ENCODE data around the gene ZNF776.
A peak's percentile ranks its signal among the peaks of the same experiment; 100 is the strongest.
"Not testable (repeated sequence)": the region's sequence is repeated elsewhere in the genome, so short reads cannot be mapped to it uniquely, and the experiment has no call there.

The ZNF776 gene

DNA sequence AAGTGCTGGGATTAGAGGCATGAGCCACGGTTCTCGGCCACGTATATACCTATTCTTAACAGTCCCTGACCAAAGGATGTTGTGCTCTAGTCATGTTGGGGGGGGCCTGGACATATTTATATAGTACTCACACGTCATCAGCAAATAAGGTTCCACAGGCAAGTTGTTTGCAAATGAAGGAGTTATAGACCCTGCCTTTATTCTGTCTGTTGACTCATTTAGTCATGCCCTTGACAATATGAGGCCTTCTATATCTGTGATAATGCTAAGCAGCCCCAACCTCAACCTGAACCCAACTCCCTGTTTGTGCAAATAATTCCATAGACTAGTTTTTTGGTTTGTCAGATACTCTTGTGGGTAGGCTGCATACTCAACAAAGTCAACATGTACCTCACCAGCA, 31.7 kb downstream of the ZNF776 start:
- DNase-seq (ENCODE audit: low spot score): no peak

- DNase-seq (ENCODE audit: low spot score): no peak
These were observed 32.7 kb downstream of the ZNF776 start for GRCh38 chr19:57779220-57779845.

DNA sequence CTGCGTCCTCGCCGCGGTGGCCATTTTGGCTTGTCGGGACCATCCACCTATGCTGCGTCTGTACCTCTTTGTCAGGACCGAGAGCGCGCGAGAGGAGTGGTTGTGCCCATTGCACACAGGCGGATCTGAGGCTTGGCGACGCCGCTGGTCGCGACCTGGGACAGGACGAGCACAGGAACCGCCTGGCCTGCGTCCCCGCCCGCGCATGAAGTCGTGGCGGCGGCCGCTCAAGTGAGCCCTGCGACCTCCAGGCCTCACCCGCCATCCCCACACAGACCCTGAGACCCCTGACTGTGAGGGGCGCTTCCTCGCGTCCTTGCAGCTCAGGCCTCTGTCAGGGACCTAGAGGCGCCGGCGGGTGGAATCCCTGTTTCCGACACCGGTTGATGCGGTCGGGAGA, 39.7 kb downstream of the ZNF776 start:
- no peak for DNase-seq (ENCODE audit: low spot score)

DNA sequence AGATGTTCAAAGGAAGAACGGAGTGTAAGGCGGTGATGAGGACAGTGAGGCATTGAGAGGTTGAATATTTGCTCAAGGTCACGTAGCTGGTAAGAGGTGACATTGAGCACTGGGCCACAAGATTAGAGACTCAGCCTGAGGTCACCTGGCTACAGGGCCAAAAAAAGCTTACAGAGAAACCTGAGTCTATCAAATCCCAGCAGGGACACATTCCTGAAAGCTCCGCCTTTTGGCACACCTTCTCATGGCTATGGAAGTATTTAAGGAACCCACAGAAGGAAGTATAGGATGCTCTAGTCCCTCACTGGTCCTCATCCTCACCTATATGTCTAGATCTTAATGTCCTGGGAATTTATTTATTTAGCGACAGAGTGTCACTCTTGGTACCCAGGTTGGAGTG, 40.3 kb downstream of the ZNF776 start:
- no peak for DNase-seq (ENCODE audit: low spot score)

GRCh38 chr19:57788114-57788692, 41.6 kb downstream of the ZNF776 start:
- DNase-seq (ENCODE audit: low spot score): no peak

- no peak for DNase-seq (ENCODE audit: low spot score)
These were observed 42.7 kb downstream of the ZNF776 start for GRCh38 chr19:57789288-57789687.

DNA sequence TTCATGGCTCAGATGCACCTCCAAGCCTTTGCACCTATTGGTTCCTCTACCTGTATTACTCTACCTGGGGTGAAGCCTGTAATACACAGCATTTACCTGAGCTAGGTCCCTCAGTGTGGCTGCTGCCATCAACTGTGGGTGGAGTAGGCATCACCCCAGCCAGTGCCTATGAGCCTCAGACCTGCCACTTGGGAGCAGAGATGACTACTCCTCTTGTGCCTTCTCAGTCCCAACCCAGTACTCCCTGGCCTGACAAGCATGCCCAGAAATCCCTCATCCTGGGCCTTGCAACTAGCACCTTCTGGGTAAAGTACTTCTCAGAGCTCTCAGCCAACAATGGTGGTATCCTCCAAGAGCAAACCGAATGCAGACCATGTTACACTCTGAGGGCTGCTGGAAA, 50.0 kb downstream of the ZNF776 start:
- DNase-seq (ENCODE audit: low spot score): not testable (repeated sequence)

- DNase-seq (ENCODE audit: low spot score): no peak
These were observed 54.1 kb downstream of the ZNF776 start for GRCh38 chr19:57800696-57801095.

DNA sequence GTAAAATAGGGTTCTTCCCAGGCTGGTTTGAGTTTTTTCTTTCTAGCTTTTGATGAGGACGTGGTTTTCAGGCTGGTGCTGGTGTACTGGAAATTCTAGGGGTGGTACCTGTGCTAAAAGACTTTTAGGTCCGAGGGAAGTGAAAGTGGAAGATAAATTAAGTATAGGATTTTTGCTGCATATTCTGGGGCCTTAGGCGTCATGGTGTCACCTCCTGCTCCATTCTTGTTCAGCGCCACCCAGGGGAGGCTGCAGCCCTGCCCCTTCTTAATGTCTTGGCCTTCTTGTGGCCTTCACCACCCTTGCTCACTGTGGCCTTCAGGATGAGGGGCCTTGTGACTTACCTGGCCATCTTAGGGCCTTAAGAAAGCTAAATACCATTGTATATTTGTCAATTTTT, 55.7 kb downstream of the ZNF776 start:
- no peak for DNase-seq (ENCODE audit: low spot score)

GRCh38 chr19:57803265-57803593, 56.6 kb downstream of the ZNF776 start:
- DNase-seq (ENCODE audit: low spot score): no peak

GRCh38 chr19:57803594-57804325, 57.1 kb downstream of the ZNF776 start:
- DNase-seq (ENCODE audit: low spot score): peak; percentile 71

- DNase-seq (ENCODE audit: low spot score): no peak
These were observed 60.9 kb downstream of the ZNF776 start for GRCh38 chr19:57807541-57807940.

All from left forelimb (tissue), 1 donor.